K562 (cell line): Measurements from ENCODE around the gene RASGRP4. TPM values are rescaled to one million over a fixed set of nuclear protein-coding genes. Genes with fewer than 3 reads are reported as not detected.

ENCODE experiments used
- CEBPG ChIP-seq, 3 experiments: fragments of 200-800 bp in 1 of 3; sonication (Bioruptor generic) in 1 of 3; sonication (generic) in 1 of 3; formaldehyde crosslinking in 1 of 3; IDR thresholded peaks in 2 of 3; conservative IDR thresholded peaks in 1 of 3; 2 replicates each; pipeline versions ENCODE4 v1.6.1 to v1.8.0; 2016 to 2022; ENCODE audit warnings: missing compliant biosample characterization in 2 of 3, missing genetic modification characterization in 2 of 3, mild to moderate bottlenecking in 1 of 3, missing genetic modification reagents in 1 of 3
- CEBPZ ChIP-seq: fragments of 150-350 bp; IDR thresholded peaks from 2 replicates; pipeline ENCODE4 v1.6.1; 2014; ENCODE audit warnings: low read depth, mild to moderate bottlenecking, low read length, borderline replicate concordance
- CTCFL ChIP-seq: IDR thresholded peaks from 2 replicates; pipeline ENCODE4 v1.6.1; 2011; ENCODE audit warnings: borderline replicate concordance, low read depth, mild to moderate bottlenecking, moderate library complexity, low read length; ENCODE audit not compliant: insufficient read depth, poor library complexity, severe bottlenecking
- ETV6 ChIP-seq, 3 experiments: fragments of 150-350 bp in 1 of 3; sonication (generic) in 1 of 3; formaldehyde crosslinking in 1 of 3; IDR thresholded peaks; 2 replicates each; pipeline versions ENCODE4 v1.6.1 to v1.8.0; 2014 to 2022; ENCODE audit warnings: borderline replicate concordance in 2 of 3, low read depth in 2 of 3, antibody characterized with exemption in 1 of 3, low read length in 1 of 3, mild to moderate bottlenecking in 1 of 3, missing genetic modification reagents in 1 of 3
- HMBOX1 ChIP-seq: sonication (generic); IDR thresholded peaks from 2 replicates; pipeline ENCODE4 v1.6.1; 2016
- HNRNPLL ChIP-seq: fragments of 200-400 bp; formaldehyde crosslinking; IDR thresholded peaks from 2 replicates; pipeline ENCODE4 v1.6.1; 2017; ENCODE audit warnings: low read length, low read depth, mild to moderate bottlenecking; ENCODE audit not compliant: poor library complexity, severe bottlenecking
- LCOR ChIP-seq: sonication (generic); formaldehyde crosslinking; IDR thresholded peaks from 2 replicates; pipeline ENCODE4 v1.8.0; 2022; ENCODE audit warnings: mild to moderate bottlenecking, missing genetic modification reagents
- MAFK ChIP-seq: IDR thresholded peaks from 2 replicates; pipeline ENCODE4 v1.6.1; 2011; ENCODE audit warnings: low read length, improper control_type of control experiment
- NFXL1 ChIP-seq: fragments of 450-650 bp; formaldehyde crosslinking; IDR thresholded peaks from 2 replicates; pipeline ENCODE4 v1.4.0; 2021; ENCODE audit warnings: mild to moderate bottlenecking
- NR0B1 ChIP-seq: fragments of 450-650 bp; IDR thresholded peaks from one replicate; pipeline ENCODE4 v1.6.1; 2018; ENCODE audit warnings: mild to moderate bottlenecking, moderate library complexity; ENCODE audit not compliant: partially characterized antibody
- SMAD3 ChIP-seq: fragments of 450-650 bp; formaldehyde crosslinking; conservative IDR thresholded peaks from 2 replicates; pipeline ENCODE4 v1.4.0; 2020; ENCODE audit warnings: mild to moderate bottlenecking
- SRF ChIP-seq, 2 experiments: fragments of 250-450, 450-650 bp in 1 of 2; sonication (Bioruptor Pico) in 1 of 2; sonication (generic) in 1 of 2; formaldehyde crosslinking; IDR thresholded peaks; 2 replicates each; pipeline versions ENCODE4 v1.5.0 to v1.5.1; 2020 to 2022; ENCODE audit warnings: mild to moderate bottlenecking in 1 of 2, missing genetic modification reagents in 1 of 2
- YY1 ChIP-seq, 3 experiments: IDR thresholded peaks; 2 replicates each; pipeline ENCODE4 v1.6.1; 2011; ENCODE audit warnings: low read length in 2 of 3, mild to moderate bottlenecking in 2 of 3, moderate library complexity in 2 of 3, borderline replicate concordance in 1 of 3, control low read depth in 1 of 3, low read depth in 1 of 3; ENCODE audit not compliant: insufficient read depth in 3 of 3, insufficient replicate concordance in 2 of 3, control insufficient read depth in 1 of 3, insufficient read length in 1 of 3; ENCODE audit errors: extremely low read depth in 1 of 3
- ZNF699 ChIP-seq: fragments of 250-450 bp; sonication (Bioruptor Pico); IDR thresholded peaks from 2 replicates; pipeline ENCODE4 v1.8.0; 2021; ENCODE audit warnings: mild to moderate bottlenecking, moderate library complexity; ENCODE audit not compliant: insufficient replicate concordance
- ZNF766 ChIP-seq: fragments of 200-800 bp; sonication (Bioruptor generic); conservative IDR thresholded peaks from 2 replicates; pipeline ENCODE4 v1.6.1; 2016; ENCODE audit warnings: missing genetic modification characterization, missing compliant biosample characterization
- polyA plus RNA-seq, 8 experiments: library from polyadenylated mRNA; depleted of rRNA in 4 of 8; stranded (reverse) in 5 of 8; unstranded in 3 of 8; fragments of >200 nt; fragmentation: Nextera tagmentation in 2 of 8; fragmentation: Illumina TruSeq in 1 of 8; extraction: Ambion mirVana in 2 of 8; extraction: Trizol in 1 of 8; gene quantifications; 2 replicates each; pipeline versions ENCODE4 v1.2.1 to v1.2.3, GENCODE V29; 2011 to 2014; ENCODE audit warnings: inconsistent platforms in 1 of 8, missing spikeins in 1 of 8
- total RNA-seq, 7 experiments: library from RNA; depleted of rRNA in 6 of 7; stranded (reverse); fragments of >200 nt in 6 of 7; fragmentation: Illumina TruSeq in 2 of 7; extraction: Trizol in 2 of 7; gene quantifications; 2 replicates each; pipeline versions ENCODE4 v1.2.1 to v1.2.3, GENCODE V29; 2011 to 2021; ENCODE audit warnings: low replicate concordance in 1 of 7

Gene RASGRP4
- total and polyA plus RNA-seq, 9 of the 15 experiments (the other 6 are each of a cell fraction or from before 2014, with no cell fraction given), result 0.39 to 4.6 (median 3.8) TPM

- TF ChIP-seq ETV6 (IDR thresholded peaks at IDR 0.05; ENCODE audit: borderline replicate concordance in 1 of 2, low read depth in 2 of 2, low read length in 1 of 2), result no peak; a peak in 1 of 4 replicates
- TF ChIP-seq ETV6 (CRISPR knock-in tag; IDR thresholded peaks at IDR 0.05; ENCODE audit: borderline replicate concordance), result peak; percentile 57; the same call in 1 of the 2 replicates
- TF ChIP-seq SRF (CRISPR knock-in tag; IDR thresholded peaks at IDR 0.05), result peak in 1 of 2 experiments; percentile 87; a peak in 2 of 4 replicates
- TF ChIP-seq HNRNPLL, result peak; percentile 95
- TF ChIP-seq HMBOX1, result no peak; the same call in 1 of the 2 replicates
- TF ChIP-seq CEBPG (CRISPR knock-in tag; IDR thresholded peaks at IDR 0.05), result peak; percentile 29; the same call in 1 of the 2 replicates
- peak in 1 of 2 experiments; percentile 59; a peak in 2 of 4 replicates for TF ChIP-seq CEBPG (tag; conservative IDR thresholded peaks at IDR 0.05 in 1 of 2, IDR thresholded peaks at IDR 0.05 in 1 of 2)
- TF ChIP-seq SMAD3 (CRISPR knock-in tag), result no peak
- TF ChIP-seq CTCFL, result peak; percentile 67
- TF ChIP-seq YY1 (IDR thresholded peaks at IDR 0.05; ENCODE audit: borderline replicate concordance in 1 of 3, control insufficient read depth in 1 of 3, extremely low read depth in 1 of 3, insufficient read depth in 3 of 3, insufficient read length in 1 of 3, insufficient replicate concordance in 2 of 3, low read depth in 1 of 3, low read length in 2 of 3), result peak; percentile 87 to 96 (median 93)
- TF ChIP-seq NFXL1, result no peak
- TF ChIP-seq LCOR, result peak; percentile 84; the same call in 1 of the 2 replicates
- no peak for TF ChIP-seq ZNF699
- TF ChIP-seq MAFK, result no peak
- no peak for TF ChIP-seq CEBPZ
- TF ChIP-seq NR0B1, result no peak
- peak; percentile 84 for TF ChIP-seq ZNF766 (CRISPR knock-in tag)
These were observed 51.5 kb downstream of the RASGRP4 start, which contains the start of gene PSMD8 (continued) for GRCh38 chr19:38374332-38375097.
